Stimulated activated CD4-positive, alpha-beta T cell treated with anti-CD3 and anti-CD28 coated beads, Interleukin-4, amount 100 ng/mL, for 4 hours (primary cell): ENCODE measurements around the gene FGF2.
"Not testable (repeated sequence)": the region's sequence is repeated elsewhere in the genome, so short reads cannot be mapped to it uniquely, and the experiment has no call there.

ENCODE experiments used
- DNase-seq, 2 experiments: peaks; one replicate each; pipeline ENCODE4 v3.0.0-alpha.2; 2020

The FGF2 gene

DNA sequence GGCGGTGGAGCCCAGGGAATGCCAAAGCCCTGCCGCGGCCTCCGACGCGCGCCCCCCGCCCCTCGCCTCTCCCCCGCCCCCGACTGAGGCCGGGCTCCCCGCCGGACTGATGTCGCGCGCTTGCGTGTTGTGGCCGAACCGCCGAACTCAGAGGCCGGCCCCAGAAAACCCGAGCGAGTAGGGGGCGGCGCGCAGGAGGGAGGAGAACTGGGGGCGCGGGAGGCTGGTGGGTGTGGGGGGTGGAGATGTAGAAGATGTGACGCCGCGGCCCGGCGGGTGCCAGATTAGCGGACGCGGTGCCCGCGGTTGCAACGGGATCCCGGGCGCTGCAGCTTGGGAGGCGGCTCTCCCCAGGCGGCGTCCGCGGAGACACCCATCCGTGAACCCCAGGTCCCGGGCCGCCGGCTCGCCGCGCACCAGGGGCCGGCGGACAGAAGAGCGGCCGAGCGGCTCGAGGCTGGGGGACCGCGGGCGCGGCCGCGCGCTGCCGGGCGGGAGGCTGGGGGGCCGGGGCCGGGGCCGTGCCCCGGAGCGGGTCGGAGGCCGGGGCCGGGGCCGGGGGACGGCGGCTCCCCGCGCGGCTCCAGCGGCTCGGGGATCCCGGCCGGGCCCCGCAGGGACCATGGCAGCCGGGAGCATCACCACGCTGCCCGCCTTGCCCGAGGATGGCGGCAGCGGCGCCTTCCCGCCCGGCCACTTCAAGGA is at the start of gene FGF2:
Gene FGF2 (plus strand): TSS at position 279 of the 705 bp plus-strand sequence. CDS start 344 bp downstream, at position 623.
- DNase-seq = peak in 1 of 2 experiments; percentile 26

DNA sequence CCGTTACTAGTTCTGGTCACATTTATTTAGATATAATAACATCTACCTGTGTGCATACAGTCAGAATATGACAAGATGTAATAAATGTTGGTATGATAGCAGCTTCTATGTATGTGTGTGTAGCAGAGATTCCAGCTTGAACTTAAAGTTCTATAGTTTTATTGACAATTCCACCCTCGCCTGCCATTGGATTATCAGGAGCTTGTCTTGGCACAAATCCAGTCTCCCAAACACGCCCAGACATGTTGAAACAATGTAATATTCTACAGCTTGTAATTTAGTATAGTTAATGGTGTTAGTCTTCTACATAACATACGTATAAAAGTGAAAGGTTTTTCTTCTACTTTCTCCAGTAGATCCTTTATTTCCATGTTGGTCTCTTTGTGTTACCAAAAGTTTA is 49.7 kb upstream of the FGF2 start:
- no peak for DNase-seq

DNA sequence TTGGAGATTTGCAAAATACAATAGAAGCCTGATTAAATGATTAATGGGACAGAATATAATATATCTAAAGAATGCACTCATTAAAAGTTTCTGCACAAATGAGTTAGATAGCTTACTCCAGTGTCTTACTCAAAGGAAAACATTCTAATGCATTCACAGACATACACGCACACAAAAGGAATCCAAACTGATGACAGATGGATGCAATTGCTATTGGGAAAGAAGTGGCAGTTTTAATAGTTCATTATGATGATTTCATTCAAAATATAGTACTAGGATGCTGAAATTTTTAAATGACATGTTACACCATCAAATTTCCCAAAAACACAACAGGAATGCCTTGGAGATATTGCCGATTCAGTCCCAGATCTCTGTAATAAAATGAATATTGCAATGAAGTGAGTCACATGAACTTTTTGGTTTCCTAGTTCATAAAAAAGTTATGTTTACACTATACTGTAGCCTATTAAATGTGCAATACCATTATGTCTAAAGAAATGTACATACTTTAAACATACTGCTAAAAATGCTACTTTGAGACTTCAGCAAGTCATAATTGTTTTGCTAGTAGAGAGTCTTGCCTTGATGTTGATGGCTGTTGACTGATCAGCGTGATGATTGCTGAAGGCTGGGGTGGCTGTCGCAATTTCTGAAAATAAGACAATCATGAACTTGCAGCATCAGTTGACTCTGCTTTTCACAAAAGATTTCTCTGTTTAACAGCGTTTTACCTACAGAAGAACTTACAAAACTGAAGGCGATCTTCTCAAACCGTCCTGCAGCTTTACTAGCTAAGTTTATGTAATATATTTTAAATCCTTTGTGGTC is 48.6 kb upstream of the FGF2 start:
- no peak for DNase-seq

DNA sequence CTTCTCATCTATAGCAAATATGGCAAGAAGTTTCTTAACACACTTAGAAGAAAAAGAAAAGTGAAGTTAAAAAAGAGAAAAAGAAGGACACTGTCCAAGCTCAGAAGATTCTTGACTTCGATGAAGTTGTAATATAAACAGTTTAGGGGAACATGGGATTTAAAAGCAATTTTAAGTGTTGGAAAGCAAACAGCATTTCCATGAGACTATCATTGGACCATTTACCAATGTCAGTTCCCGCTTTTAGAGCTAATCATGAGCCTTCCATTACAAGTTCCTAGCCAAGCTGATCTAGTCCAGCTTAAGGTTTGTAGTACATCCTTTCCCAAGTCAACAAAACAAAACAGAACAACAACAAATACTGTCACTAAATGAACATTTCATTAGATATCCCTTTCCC is 45.1 kb upstream of the FGF2 start:
- no peak for DNase-seq

DNA sequence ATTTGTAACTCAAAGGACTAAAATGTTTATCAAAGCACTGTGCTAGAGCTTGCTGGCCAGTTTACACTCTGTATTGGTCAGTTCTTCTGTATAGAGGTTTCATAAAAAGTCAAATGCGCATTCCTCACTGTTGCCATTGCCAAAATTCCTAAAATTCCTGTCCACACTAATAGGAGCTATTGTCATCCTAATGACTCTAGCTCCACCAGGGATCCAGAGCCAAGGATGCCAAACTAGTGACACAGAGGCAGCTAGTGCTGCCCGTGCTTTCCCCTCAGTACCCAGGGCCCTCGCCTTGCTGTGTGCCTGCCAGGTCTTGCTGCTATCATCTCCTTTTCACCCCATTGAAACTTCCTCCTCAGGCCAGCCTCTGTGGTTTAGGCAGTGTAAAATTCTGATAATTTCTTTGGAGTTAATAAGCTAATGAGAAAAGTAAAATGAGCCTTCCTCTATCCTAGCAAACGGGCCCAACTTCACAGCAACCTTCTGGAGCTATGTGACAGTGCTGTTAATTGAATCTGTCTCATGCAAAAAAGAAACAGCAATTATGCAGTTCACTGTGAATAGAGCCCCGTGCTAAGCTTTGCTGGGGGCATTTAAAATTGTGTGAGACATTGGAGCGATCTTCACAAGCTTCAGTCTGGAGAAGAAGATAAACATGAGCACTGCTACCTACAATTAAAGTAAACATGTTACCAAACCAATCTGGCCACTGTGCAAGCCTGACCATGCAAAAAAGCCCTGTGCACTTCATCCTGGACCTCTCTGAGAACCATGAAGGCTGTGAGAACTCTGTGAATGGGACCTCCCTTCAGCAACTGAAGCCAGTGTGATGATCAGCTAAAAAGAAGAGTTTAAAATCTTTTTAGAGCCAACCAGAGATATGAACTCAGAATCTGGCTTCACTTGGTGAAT is 43.1 kb upstream of the FGF2 start:
- no peak for DNase-seq

DNA sequence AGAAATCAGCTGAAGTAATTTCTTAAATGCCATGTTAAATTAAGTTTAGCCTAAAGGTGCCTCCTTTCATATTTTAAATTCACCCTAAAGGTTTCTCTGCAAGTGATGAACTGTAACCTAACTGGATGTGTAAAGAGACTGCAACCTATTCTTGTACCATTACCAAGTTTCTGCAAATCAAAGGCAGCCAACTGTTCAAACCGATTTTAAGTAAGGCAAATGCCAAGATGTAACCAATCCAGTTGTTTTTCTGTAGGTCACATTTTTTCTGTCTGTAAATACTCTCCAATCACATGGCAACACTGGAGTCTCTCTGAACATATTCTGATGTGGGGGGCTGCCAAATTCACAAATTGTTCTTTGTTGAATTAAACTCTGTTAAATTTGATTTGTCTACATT is 42.4 kb upstream of the FGF2 start:
- no peak for DNase-seq

DNA sequence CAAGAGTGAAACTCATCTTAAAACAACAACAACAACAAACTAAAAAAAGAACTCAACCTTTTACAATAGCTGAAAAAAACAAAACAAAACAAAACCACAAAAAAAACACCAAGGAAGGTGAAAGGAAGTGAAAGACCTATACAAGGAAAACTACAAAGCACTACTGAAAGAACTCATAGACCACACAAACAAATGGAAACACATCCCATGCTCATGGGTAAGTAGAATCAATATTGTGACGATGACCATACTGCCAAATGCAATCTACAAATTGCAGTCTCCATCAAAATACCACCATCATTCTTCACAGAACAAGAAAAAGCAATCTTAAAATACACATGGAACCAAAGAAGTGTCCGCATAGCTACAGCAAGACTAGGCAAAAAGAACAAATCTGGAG is 41.5 kb upstream of the FGF2 start:
- DNase-seq = no peak

DNA sequence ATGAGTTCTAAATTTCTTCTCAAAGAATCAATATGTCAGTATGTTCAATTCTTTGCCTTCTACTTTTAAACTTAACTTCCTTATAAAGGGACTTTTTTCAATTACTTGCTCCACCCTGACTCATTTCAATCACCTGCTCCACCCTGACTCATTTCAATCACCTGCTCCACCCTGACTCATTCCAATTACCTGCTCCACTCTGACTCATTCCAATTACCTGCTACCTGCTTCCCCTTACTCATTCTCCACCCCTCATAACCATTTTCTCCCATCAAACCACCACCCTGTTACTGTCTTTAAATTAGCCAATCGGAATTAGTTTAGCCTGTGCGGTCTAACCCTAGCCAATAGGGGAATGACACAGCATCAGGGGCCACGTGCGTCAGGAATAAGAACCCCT is 40.3 kb upstream of the FGF2 start:
- DNase-seq = peak in 1 of 2 experiments; percentile 7

DNA sequence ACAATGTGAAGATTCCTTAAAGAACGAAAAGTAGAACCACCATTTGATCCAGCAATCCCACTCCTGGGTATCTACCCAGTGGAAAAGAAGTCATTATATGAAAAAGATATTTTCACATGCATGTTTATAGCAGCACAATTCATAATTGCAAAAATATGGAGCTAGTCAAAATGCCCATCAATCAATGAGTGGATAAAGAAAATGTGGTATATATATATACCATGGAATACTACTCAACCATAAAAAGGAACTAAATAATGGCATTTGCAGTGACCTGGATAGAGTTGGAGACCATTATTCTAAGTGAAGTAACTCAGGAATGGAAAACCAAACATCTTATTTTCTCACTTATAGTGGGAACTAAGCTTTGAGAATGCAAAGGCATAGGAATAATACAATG is 39.7 kb upstream of the FGF2 start:
- not testable (repeated sequence) for DNase-seq

DNA sequence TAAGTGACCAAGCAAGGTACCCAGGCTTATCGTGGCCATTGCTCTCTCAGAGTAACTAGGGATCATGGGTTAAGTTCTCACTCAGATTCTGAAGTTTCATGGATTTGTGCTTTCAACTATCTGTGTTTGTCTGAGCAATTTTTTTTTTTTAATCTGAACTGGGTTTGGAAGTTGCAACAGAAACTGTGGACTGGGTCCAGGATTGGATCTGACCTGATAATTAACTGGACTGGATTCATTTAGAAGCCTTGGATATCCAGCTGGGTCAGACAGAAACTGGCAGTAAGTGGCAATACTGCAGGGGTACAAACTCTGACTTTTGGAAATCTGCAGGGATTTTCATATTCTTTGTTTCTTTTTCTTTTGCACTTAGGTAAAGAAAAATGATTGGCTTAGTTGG is 38.7 kb upstream of the FGF2 start:
- no peak for DNase-seq

DNA sequence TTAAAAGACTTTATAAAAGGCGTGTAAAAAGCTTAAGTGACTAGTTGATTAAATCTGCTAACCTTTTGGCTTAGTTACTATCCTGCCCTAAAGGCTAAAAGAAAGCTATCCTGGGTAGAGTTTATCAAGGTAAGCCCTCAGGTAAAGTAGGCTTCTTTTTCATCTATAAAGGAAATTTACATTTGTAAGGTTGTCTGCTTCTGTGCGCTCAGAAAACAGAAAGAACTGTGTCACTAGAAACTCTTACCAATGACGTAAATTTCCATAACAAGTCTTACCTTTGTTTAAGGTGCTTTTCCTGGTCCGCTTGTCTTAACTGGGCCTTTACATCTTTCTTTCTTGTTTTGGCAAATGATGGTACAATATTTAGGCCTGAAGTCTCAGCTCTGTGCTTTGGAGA is 37.7 kb upstream of the FGF2 start:
- DNase-seq = no peak

DNA sequence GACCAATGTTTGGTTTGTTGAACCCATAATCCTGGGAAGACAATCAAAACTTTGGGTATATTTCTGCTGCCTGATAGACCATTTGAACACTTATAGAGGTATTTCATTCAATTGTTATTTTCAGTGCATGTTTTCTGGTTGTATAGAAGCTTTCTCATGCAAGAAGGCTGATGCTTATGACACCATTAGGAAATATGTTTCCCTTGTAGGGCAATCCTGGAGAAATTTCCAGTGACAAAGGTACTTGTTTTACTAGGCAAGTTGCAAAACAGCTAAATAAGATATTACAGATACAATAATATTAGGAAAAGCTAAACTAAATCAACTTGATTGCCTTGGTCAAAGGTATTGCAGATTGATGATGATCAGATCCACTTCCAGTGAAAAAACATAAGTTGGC is 32.8 kb upstream of the FGF2 start:
- no peak for DNase-seq

DNA sequence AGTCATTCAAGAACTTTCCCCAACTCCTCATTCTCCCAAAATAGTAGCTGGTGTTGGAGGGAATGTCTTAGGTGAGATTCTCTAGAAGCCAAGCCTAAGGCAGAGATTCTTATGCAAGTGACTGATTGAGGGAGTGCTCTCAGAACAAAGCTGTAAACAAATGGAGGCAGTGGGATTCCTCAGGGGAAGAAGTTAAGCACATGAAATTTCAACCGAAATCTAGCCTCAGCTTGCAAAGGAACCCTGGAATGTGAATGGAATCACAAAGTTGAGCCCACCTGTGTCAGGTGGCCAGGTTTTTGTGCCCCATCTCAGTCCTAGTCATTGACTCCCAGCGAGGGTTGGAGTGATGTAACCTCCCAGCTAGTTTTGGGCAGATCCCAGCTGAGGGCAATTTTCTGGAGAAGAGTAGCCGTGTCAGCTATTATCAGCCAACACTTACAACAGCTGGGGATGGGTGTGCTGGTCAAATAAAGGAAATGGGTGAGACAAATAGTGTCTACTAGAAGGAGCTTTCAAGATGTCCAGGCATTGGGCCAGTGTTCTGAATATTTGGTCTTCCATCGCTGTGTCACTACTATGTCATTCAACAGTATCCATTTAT is 29.7 kb upstream of the FGF2 start:
- DNase-seq = no peak

DNA sequence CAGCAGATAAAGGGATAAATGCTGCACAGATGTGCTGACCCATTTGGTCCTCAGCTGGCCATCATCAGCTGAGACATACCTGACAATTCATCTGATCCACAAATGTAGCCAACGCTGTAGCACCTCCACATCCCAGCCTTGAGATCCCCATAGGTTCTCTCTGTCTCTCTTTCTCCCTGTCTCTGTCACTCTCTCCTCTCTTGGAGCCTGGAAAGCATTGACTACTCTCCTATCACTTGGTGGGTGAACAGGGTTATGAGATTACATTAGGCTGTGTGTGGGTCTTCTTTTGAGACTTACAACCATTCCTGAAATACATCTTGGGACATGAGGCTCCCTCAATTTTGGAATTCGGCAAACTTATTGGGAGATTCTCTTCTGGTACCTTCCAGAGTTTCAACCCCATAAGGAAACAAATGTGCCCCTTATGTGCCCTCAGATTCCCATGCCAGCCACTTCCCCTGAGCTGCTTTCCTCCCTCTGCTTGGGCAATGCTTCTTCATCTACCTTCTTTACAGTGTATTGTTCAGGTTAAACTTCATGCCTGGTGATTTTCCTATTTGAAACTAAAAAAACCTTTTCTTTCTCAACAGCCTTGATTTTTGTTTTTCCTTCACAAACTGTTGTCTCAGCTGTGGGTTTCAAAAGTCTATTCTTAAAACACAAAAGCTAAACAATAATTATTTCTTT is 29.1 kb upstream of the FGF2 start:
- no peak for DNase-seq

DNA sequence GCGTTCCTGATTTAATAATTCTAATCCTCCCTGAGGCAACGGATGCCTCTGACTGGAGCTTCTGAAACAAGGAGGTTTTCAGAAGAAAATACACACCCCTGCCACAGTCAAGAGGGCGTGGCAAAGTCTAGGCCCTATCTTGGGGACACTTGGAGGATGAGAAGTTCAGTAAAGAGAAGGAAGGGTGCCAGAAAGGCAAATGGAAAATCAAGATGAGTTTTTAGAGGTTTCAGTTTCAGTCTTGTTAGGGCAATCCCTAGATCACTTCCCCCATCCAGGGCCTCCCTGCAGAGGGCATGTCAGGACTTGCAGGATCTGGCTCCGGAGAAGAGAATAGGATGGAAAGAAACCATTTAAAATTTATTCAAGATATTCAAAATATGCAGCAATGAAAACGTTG is 28.5 kb upstream of the FGF2 start:
- DNase-seq = no peak

DNA sequence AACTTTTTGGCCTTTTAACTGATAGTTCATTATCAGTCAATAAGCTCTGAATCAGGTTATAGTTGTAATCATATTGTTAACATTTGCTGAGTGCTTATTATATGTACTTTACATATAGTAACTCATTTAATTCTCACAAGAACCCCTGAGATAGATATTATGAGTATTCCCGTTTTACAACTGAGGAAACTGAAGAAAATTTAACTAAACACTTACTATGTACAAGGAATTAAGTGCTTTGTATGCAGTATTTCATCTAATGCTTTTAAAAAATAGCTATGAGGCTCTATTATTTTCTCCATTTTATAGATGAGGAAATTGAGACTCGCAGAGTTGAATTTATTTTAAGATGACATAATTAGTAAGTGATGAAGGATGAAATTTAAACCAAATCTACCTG is 27.7 kb upstream of the FGF2 start:
- DNase-seq = no peak

DNA sequence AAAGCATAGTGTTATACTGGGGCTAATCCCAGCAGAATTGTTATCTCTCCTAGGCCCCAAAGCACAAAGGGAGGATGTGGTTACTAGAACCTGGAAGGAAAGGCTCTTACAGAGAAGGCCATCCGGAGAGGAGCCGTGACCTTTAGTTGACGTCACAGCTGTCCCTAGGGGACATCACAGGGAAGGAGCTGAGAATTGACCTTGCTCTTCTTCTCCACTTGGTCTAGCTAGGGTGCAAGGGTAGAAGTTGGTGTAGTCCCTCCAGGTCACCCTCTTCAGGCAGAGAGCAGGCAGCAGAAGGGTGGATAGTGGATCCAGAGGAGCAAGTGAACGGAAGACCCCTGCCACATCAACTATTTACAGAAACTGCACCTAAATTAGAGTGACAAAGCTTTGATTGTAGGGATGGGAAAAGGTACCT is 22.8 kb upstream of the FGF2 start:
- no peak for DNase-seq

DNA sequence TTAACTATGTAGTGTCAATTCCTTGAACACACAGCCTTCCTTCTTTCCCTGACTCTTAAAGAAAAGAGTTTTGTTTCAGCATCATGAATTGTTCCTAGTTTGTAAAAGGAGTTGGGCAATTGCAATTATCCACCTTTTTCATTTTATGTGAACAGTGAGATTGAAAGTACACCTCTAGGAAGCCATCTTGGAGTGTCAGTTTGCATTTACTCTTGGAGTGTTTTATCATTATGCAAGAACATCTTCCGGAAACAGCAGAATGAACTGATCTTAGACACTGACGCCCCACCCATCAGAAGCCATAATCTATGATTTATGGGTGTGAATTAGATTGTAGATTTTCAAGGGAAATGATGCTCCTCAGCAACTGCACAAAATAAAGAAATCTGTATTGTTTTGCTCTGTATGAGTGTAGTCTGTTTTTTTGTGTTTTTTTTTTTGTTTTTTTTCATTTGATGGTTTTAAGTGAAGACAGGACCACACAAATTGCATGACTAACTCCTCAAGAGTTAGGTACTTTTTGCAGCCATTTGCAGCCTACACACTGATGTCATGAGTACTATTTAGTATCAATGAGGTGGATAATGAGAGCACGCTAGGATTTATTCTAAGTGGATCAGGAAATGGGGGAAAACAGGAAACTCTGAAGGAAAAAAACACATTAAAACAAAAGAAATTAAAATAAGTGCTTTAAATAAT is 19.5 kb upstream of the FGF2 start:
- no peak for DNase-seq

DNA sequence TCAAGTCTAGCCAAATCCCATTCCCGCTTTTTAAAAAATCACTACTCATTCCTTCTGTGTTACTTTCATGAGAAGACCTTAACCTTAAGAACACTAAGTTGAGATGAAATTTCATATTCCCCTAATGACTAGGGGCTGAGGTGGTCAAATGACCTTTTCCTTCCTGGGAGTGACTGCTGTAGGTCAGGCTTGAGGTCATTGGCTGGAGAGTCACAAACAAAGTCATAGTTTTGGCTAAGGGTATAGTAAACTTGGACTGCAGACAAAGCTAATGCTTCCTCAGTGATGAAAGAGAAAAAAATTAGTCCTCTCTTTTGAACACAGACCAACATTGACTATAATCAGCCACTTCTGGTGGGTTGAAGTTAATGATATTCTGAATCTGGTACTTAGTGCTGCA is 16.0 kb upstream of the FGF2 start:
- no peak for DNase-seq

DNA sequence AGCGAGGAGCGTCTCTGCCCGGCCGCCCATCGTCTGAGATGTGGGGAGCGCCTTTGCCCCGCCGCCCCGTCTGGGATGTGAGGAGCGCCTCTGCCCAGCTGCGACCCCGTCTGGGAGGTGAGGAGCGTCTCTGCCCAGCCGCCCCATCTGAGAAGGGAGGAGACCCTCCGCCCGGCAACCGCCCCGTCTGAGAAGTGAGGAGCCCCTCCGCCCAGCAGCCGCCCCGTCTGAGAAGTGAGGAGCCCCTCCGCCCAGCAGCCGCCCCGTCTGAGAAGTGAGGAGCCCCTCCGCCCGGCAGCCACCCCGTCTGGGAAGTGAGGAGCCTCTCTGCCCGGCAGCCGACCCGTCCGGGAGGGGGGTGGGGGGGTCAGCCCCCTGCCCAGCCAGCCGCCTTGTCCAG is 14.8 kb upstream of the FGF2 start:
- DNase-seq = not testable (repeated sequence)

DNA sequence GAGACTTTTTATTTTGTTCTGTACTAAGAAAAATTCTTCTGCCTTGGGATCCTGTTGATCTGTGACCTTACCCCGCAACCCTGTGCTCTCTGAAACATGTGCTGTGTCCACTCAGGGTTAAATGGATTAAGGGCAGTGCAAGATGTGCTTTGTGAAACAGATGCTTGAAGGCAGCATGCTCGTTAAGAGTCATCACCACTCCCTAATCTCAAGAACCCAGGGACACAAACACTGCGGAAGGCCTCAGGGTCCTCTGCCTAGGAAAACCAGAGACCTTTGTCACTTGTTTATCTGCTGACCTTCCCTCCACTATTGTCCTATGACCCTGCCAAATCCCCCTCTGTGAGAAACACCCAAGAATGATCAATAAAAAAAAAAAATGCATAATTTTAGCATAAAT is 13.8 kb upstream of the FGF2 start:
- not testable (repeated sequence) for DNase-seq

DNA sequence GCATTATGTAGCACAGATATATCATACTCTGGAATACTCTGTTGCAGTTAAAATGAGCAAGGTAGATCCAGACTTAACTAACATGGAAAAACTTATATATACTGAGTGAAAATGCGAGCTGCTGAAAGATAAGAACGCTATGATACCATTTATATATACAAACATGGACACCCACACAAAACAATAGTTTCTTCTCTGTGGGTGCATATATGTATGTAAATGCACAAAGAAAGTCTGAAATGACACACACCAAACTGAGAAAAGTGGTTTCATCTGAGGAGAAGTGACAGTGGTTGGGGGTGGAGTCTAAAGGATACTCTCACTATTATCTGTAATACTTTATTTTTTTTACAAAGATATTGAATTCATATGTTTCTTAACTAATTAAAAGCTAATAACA is 12.2 kb upstream of the FGF2 start:
- DNase-seq = no peak
